Measurements from ENCODE around the gene NDUFS3. TPM values are rescaled to one million over a fixed set of nuclear protein-coding genes. Genes with fewer than 3 reads are reported as not detected.

The NDUFS3 gene
- total and polyA plus RNA-seq, 10 of the 15 experiments (the other 5 are each of a cell fraction or from before 2014, with no cell fraction given): 22.3 to 217 (median 125) TPM

DNA sequence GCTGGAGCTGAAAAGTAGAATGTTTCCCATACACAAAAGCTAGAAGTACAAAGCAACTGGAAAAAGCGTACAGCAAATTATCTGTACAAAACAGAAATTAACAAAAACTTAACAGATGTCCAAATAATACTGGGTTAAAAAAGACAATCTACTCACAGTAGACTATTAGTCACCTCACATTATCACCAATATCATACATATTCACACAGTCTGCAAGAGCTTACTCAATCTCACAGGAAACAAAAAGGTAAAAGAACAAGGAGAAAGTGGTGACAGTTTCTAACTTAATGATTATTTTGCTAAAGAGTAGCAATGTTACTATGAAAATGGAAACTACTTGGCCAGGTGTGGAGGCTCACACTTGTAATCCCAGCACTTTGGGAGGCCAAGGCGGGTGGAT, 37.8 kb upstream of the NDUFS3 start:
- Histone ChIP-seq H2AFZ (ENCODE audit: control insufficient read depth, low read depth, low read length) (no peak overlapping the region), H3K79me2 (ENCODE audit: control insufficient read depth, insufficient read depth, low read length) (peaks cover 89% of the 10 kb centered on the region), H4K20me1 (ENCODE audit: control insufficient read depth, insufficient read depth) (peaks cover 13% of the 10 kb centered on the region), H3K4me2 (ENCODE audit: control insufficient read depth, insufficient read depth) (no peak overlapping the region), H3K9ac (ENCODE audit: control insufficient read depth, insufficient read depth, low read length) (no peak overlapping the region), H3K27me3 (replicated peaks in 1 of 2; ENCODE audit: control insufficient read depth in 2 of 2, insufficient read depth in 2 of 2, low read length in 1 of 2) (no peaks in the 10 kb centered on the region), H3K36me3 (ENCODE audit: control insufficient read depth in 2 of 2, insufficient read depth in 2 of 2, low read length in 1 of 2) (peaks cover 2 to 7% of the 10 kb centered on the region in 2 experiments; a peak in 2 of 4 replicates), H3K9me3 (replicated peaks; ENCODE audit: control insufficient read depth, insufficient read depth, low read length) (no peaks in the 10 kb centered on the region), H3K4me3 (no peak overlapping the region), H3K27ac (ENCODE audit: control insufficient read depth, insufficient read depth) (no peak overlapping the region), H3K4me1 (ENCODE audit: control insufficient read depth, insufficient read depth, low read length) (peaks cover 8% of the 10 kb centered on the region)
- ChIA-PET CTCF (no interaction called here), SMC1A (ENCODE audit: uncharacterized antibody, unreplicated experiment) (interaction anchor here (0.8 to 7.2 kb wide), 4 partner anchors 9 to 32 kb away, joined by 3 to 42 read pairs (median 9); partner anchors contain the start of gene CELF1), RAD21 (ENCODE audit: unreplicated experiment) (interaction anchor here (1.8 kb wide), 1 partner anchor 26 kb away, joined by 5 read pairs; no protein-coding TSS in a partner anchor), POLR2A (interaction anchor here (1.2 to 2.2 kb wide), 2 partner anchors 23 to 25 kb away, joined by 3 to 8 read pairs; no protein-coding TSS in a partner anchor)
- intact Hi-C loops (cut with micrococcal nuclease; ENCODE audit: unreplicated experiment) (no loop called here), in situ Hi-C loops (cut with MboI) (no loop called here)
- TF ChIP-seq CBX3 (IDR thresholded peaks at IDR 0.05; ENCODE audit: borderline replicate concordance, low read depth) (no peak), POU2F2 (IDR thresholded peaks at IDR 0.05; ENCODE audit: borderline replicate concordance, low read depth, low read length) (no peak), CEBPZ (IDR thresholded peaks at IDR 0.05; ENCODE audit: low read depth, low read length) (no peak), SMARCA5 (IDR thresholded peaks at IDR 0.05) (no peak), LARP7 (IDR thresholded peaks at IDR 0.05) (no peak), STAT1 (conservative IDR thresholded peaks at IDR 0.05) (no peak), YBX1 (IDR thresholded peaks at IDR 0.05) (no peak), TCF7 (IDR thresholded peaks at IDR 0.05; ENCODE audit: borderline replicate concordance) (no peak), CHD4 (IDR thresholded peaks at IDR 0.05) (no peak), SMAD1 (IDR thresholded peaks at IDR 0.05; ENCODE audit: low read depth, partially characterized antibody) (no peak), ZNF207 (IDR thresholded peaks at IDR 0.05; ENCODE audit: borderline replicate concordance) (no peak), KDM1A (IDR thresholded peaks at IDR 0.05; ENCODE audit: borderline replicate concordance) (no peak), NFXL1 (IDR thresholded peaks at IDR 0.05; ENCODE audit: borderline replicate concordance) (no peak), NR2F1 (conservative IDR thresholded peaks at IDR 0.05) (no peak), SPI1 (IDR thresholded peaks at IDR 0.05; ENCODE audit: borderline replicate concordance, insufficient read depth, low read depth, low read length) (no peak), ZSCAN29 (IDR thresholded peaks at IDR 0.05) (no peak), BMI1 (IDR thresholded peaks at IDR 0.05; ENCODE audit: borderline replicate concordance) (no peak), HCFC1 (IDR thresholded peaks at IDR 0.05; ENCODE audit: low read length) (no peak)
- TF ChIP-seq, protein P1, sequence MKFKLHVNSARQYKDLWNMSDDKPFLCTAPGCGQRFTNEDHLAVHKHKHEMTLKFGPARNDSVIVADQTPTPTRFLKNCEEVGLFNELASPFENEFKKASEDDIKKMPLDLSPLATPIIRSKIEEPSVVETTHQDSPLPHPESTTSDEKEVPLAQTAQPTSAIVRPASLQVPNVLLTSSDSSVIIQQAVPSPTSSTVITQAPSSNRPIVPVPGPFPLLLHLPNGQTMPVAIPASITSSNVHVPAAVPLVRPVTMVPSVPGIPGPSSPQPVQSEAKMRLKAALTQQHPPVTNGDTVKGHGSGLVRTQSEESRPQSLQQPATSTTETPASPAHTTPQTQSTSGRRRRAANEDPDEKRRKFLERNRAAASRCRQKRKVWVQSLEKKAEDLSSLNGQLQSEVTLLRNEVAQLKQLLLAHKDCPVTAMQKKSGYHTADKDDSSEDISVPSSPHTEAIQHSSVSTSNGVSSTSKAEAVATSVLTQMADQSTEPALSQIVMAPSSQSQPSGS (IDR thresholded peaks at IDR 0.05; ENCODE audit: low read length): no peak
- TF ChIP-seq, protein P2, sequence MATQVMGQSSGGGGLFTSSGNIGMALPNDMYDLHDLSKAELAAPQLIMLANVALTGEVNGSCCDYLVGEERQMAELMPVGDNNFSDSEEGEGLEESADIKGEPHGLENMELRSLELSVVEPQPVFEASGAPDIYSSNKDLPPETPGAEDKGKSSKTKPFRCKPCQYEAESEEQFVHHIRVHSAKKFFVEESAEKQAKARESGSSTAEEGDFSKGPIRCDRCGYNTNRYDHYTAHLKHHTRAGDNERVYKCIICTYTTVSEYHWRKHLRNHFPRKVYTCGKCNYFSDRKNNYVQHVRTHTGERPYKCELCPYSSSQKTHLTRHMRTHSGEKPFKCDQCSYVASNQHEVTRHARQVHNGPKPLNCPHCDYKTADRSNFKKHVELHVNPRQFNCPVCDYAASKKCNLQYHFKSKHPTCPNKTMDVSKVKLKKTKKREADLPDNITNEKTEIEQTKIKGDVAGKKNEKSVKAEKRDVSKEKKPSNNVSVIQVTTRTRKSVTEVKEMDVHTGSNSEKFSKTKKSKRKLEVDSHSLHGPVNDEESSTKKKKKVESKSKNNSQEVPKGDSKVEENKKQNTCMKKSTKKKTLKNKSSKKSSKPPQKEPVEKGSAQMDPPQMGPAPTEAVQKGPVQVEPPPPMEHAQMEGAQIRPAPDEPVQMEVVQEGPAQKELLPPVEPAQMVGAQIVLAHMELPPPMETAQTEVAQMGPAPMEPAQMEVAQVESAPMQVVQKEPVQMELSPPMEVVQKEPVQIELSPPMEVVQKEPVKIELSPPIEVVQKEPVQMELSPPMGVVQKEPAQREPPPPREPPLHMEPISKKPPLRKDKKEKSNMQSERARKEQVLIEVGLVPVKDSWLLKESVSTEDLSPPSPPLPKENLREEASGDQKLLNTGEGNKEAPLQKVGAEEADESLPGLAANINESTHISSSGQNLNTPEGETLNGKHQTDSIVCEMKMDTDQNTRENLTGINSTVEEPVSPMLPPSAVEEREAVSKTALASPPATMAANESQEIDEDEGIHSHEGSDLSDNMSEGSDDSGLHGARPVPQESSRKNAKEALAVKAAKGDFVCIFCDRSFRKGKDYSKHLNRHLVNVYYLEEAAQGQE (IDR thresholded peaks at IDR 0.05; ENCODE audit: low read depth, low read length): no peak
- no TSS peak for BruUV-seq (replicated peaks)
- no peak for FAIRE-seq
- 97% methylated on average over 2 of the region's 2 CpGs for WGBS (ENCODE audit: insufficient coverage, insufficient replicate concordance, low lambda C conversion rate, missing lambda C conversion rate)
- no peak; the same call in 2 of the 3 replicates for ATAC-seq
- no peak for DNase-seq (ENCODE audit: low read depth, low spot score)
